A673 (cell line): ENCODE measurements around the gene TRIM74.
"Not testable (repeated sequence)": the region's sequence is repeated elsewhere in the genome, so short reads cannot be mapped to it uniquely, and the experiment has no call there.

Experiments
- EZH2 ChIP-seq: fragments of 200-600 bp; sonication (generic); IDR thresholded peaks from 2 replicates; pipeline ENCODE4 v1.6.1; 2017; ENCODE audit warnings: borderline replicate concordance, low read depth, mild to moderate bottlenecking, mixed read lengths, antibody characterized with exemption, low read length; ENCODE audit not compliant: poor library complexity, severe bottlenecking
- TF ChIP-seq, protein P1 (sequence below): fragments of 300-800, 200-600 bp; sonication (generic); conservative IDR thresholded peaks from 2 replicates; pipeline ENCODE4 v1.5.1; 2017; ENCODE audit warnings: low read depth, mild to moderate bottlenecking, antibody characterized with exemption, low read length, moderate library complexity, mixed read lengths

DNA sequence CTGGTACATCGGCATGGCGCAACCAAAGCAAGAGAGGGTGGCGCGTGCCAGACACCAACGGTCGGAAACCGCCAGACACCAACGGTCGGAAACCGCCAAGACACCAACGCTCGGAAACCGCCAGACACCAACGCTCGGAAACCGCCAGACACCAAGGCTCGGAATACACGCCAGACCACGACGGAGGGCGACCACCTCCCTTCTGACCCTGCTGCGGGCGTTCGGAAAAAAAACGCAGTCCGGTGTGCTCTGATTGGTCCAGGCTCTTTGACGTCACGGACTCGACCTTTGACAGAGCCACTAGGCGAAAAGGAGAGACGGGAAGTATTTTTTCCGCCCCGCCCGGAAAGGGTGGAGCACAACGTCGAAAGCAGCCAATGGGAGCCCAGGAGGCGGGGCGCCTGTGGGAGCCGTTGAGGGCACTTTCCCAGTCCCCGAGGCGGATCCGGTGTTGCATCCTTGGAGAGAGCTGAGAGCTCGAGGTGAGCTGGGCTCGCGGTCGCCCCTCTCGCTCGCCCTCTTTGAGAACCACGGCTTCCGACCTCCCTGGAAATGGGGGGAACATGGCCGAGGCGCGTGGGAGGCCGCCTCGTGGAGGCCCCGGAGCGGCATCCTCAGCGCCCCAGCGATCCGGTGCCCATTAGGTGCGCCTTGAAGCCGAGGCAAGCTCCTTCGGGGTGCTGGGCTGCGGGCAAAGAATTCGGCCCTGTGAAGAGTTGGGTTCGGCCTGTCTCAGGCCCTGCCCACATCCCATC lies 36.6 kb upstream of the TRIM74 start:
- not testable (repeated sequence) for TF ChIP-seq EZH2
- TF ChIP-seq, protein P1, sequence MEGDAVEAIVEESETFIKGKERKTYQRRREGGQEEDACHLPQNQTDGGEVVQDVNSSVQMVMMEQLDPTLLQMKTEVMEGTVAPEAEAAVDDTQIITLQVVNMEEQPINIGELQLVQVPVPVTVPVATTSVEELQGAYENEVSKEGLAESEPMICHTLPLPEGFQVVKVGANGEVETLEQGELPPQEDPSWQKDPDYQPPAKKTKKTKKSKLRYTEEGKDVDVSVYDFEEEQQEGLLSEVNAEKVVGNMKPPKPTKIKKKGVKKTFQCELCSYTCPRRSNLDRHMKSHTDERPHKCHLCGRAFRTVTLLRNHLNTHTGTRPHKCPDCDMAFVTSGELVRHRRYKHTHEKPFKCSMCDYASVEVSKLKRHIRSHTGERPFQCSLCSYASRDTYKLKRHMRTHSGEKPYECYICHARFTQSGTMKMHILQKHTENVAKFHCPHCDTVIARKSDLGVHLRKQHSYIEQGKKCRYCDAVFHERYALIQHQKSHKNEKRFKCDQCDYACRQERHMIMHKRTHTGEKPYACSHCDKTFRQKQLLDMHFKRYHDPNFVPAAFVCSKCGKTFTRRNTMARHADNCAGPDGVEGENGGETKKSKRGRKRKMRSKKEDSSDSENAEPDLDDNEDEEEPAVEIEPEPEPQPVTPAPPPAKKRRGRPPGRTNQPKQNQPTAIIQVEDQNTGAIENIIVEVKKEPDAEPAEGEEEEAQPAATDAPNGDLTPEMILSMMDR = not testable (repeated sequence)
